ENCODE results near the gene KRT2. TPM values are rescaled to one million over a fixed set of nuclear protein-coding genes. Genes with fewer than 3 reads are reported as not detected.

The KRT2 gene
- total RNA-seq, 1 donor from 2014 or later = not detected

GRCh38 chr12:52618216-52618615, 33.8 kb downstream of the KRT2 start, which contains the start of gene KRT73:
TSS of gene KRT73 (minus strand) at chr12:52618559. CDS start at chr12:52618524, 35 bp downstream.
- DNase-seq (no peak), ATAC-seq (ENCODE audit: low read depth) (no peak)
- H3K27ac Mint-ChIP-seq = no peak within 1 kb of the TSS
- peaks cover 2% of the 10 kb centered on the region for H3K9me3 Mint-ChIP-seq
- ChIA-PET CTCF (no interaction called here), POLR2A (no interaction called here)
- no peak within 1 kb of the TSS for H3K4me3 Mint-ChIP-seq
- no peak for TF ChIP-seq CTCF (IDR thresholded peaks at IDR 0.05)
- no peaks in the 10 kb centered on the region for H3K4me1 Mint-ChIP-seq
- intact Hi-C loops (cut with micrococcal nuclease) = no loop called here
- no peaks in the 10 kb centered on the region for H3K36me3 Mint-ChIP-seq (ENCODE audit: low read depth)
- H3K27me3 Mint-ChIP-seq = peaks cover 15% of the 10 kb centered on the region

GRCh38 chr12:52617403-52617785, 34.6 kb downstream of the KRT2 start:
- no peaks in the 10 kb centered on the region for H3K4me1 Mint-ChIP-seq
- no peak overlapping the region for H3K27ac Mint-ChIP-seq

GRCh38 chr12:52616680-52617402, 35.2 kb downstream of the KRT2 start:
- Mint-ChIP-seq H3K27me3 (peaks cover 13% of the 10 kb centered on the region), H3K9me3 (no peaks in the 10 kb centered on the region), H3K4me1 (no peaks in the 10 kb centered on the region), H3K4me3 (no peak overlapping the region), H3K36me3 (ENCODE audit: low read depth) (no peaks in the 10 kb centered on the region), H3K27ac (no peak overlapping the region)
- TF ChIP-seq CTCF (IDR thresholded peaks at IDR 0.05) = no peak
- DNase-seq (no peak), ATAC-seq (ENCODE audit: low read depth) (no peak)
- intact Hi-C loops (cut with micrococcal nuclease) = no loop called here
- ChIA-PET CTCF (no interaction called here), POLR2A (no interaction called here)

More at GRCh38 chr12:52617403-52617785, 34.6 kb downstream of the KRT2 start:
- intact Hi-C loops (cut with micrococcal nuclease) = no loop called here
- ChIA-PET POLR2A (no interaction called here), CTCF (no interaction called here)
- Mint-ChIP-seq H3K27me3 (peaks cover 15% of the 10 kb centered on the region), H3K9me3 (no peaks in the 10 kb centered on the region), H3K4me3 (no peak overlapping the region), H3K36me3 (ENCODE audit: low read depth) (no peaks in the 10 kb centered on the region)
- TF ChIP-seq CTCF (IDR thresholded peaks at IDR 0.05) = no peak
- ATAC-seq (ENCODE audit: low read depth) = no peak
- no peak for DNase-seq

GRCh38 chr12:52615912-52616311, 36.1 kb downstream of the KRT2 start:
- intact Hi-C loops (cut with micrococcal nuclease) = no loop called here

More at GRCh38 chr12:52615912-52616311, 36.1 kb downstream of the KRT2 start:
- ChIA-PET CTCF (no interaction called here), POLR2A (no interaction called here)
- no peak for TF ChIP-seq CTCF (IDR thresholded peaks at IDR 0.05)
- Mint-ChIP-seq H3K9me3 (no peaks in the 10 kb centered on the region), H3K27ac (no peak overlapping the region), H3K4me1 (no peaks in the 10 kb centered on the region), H3K4me3 (no peak overlapping the region), H3K27me3 (peaks cover 17% of the 10 kb centered on the region), H3K36me3 (ENCODE audit: low read depth) (no peaks in the 10 kb centered on the region)
- ATAC-seq (ENCODE audit: low read depth) (no peak), DNase-seq (no peak)

Measured in activated B cell treated with CpG ODN at 0.5 μM for 24 hours (primary cell).